ENCODE results near the gene FBXW7. TPM values are rescaled to one million over a fixed set of nuclear protein-coding genes. Genes with fewer than 3 reads are reported as not detected.

Gene FBXW7
- total RNA-seq, 6 experiments from 2014 or later = 17.4 to 26.1 (median 19.5) TPM

DNA sequence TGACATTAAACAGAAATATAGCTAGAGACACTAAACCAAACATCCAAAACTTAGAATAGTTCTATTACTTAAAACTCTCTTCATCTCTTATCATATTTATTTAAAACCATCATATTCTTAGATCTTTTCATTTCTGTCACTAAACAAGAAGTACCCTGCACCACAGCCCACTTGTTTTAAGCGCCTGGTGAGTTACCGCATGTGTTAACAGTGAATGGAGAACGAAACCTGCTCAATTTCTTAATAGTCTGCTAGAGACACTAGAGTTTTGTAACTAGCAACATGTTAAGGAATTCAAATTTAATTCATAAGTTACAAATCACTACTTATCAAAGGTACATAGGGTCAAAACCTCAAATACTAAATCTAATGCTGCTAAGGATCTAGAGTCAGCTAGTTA is 111.5 kb downstream of the FBXW7 start:
- Mint-ChIP-seq H3K27ac (no peak overlapping the region), H3K4me3 (no peak overlapping the region), H3K27me3 (ENCODE audit: insufficient read depth) (no peaks in the 10 kb centered on the region), H3K36me3 (ENCODE audit: low read depth) (no peaks in the 10 kb centered on the region), H3K9me3 (no peaks in the 10 kb centered on the region), H3K4me1 (ENCODE audit: low read depth) (peaks cover 16% of the 10 kb centered on the region)
- DNase-seq = no peak
- TF ChIP-seq, protein P1, sequence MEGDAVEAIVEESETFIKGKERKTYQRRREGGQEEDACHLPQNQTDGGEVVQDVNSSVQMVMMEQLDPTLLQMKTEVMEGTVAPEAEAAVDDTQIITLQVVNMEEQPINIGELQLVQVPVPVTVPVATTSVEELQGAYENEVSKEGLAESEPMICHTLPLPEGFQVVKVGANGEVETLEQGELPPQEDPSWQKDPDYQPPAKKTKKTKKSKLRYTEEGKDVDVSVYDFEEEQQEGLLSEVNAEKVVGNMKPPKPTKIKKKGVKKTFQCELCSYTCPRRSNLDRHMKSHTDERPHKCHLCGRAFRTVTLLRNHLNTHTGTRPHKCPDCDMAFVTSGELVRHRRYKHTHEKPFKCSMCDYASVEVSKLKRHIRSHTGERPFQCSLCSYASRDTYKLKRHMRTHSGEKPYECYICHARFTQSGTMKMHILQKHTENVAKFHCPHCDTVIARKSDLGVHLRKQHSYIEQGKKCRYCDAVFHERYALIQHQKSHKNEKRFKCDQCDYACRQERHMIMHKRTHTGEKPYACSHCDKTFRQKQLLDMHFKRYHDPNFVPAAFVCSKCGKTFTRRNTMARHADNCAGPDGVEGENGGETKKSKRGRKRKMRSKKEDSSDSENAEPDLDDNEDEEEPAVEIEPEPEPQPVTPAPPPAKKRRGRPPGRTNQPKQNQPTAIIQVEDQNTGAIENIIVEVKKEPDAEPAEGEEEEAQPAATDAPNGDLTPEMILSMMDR (IDR thresholded peaks at IDR 0.05) = no peak

- DNase-seq = no peak
- Mint-ChIP-seq H3K4me3 (no peak overlapping the region), H3K4me1 (ENCODE audit: low read depth) (peaks cover 9% of the 10 kb centered on the region), H3K9me3 (no peaks in the 10 kb centered on the region), H3K27me3 (ENCODE audit: insufficient read depth) (no peaks in the 10 kb centered on the region), H3K36me3 (ENCODE audit: low read depth) (no peaks in the 10 kb centered on the region), H3K27ac (no peak overlapping the region)
- TF ChIP-seq, protein P1 (IDR thresholded peaks at IDR 0.05) = no peak
These were observed 113.0 kb downstream of the FBXW7 start for GRCh38 chr4:152422817-152423320.

GRCh38 chr4:152421576-152421975 is 114.3 kb downstream of the FBXW7 start:
- H3K4me1 Mint-ChIP-seq (ENCODE audit: low read depth) = peaks cover 15% of the 10 kb centered on the region
- TF ChIP-seq, protein P1 (IDR thresholded peaks at IDR 0.05) = no peak
- H3K4me3 Mint-ChIP-seq = no peak overlapping the region
- H3K27ac Mint-ChIP-seq = no peak overlapping the region
- no peaks in the 10 kb centered on the region for H3K9me3 Mint-ChIP-seq
- no peak for DNase-seq
- no peaks in the 10 kb centered on the region for H3K36me3 Mint-ChIP-seq (ENCODE audit: low read depth)
- no peaks in the 10 kb centered on the region for H3K27me3 Mint-ChIP-seq (ENCODE audit: insufficient read depth)

GRCh38 chr4:152419809-152420208 is 116.1 kb downstream of the FBXW7 start:
- Mint-ChIP-seq H3K4me1 (ENCODE audit: low read depth) (peaks cover 25% of the 10 kb centered on the region), H3K27ac (no peak overlapping the region), H3K27me3 (ENCODE audit: insufficient read depth) (no peaks in the 10 kb centered on the region), H3K36me3 (ENCODE audit: low read depth) (no peaks in the 10 kb centered on the region), H3K9me3 (no peaks in the 10 kb centered on the region), H3K4me3 (no peak overlapping the region)
- TF ChIP-seq, protein P1 (IDR thresholded peaks at IDR 0.05) = no peak
- DNase-seq = no peak

DNA sequence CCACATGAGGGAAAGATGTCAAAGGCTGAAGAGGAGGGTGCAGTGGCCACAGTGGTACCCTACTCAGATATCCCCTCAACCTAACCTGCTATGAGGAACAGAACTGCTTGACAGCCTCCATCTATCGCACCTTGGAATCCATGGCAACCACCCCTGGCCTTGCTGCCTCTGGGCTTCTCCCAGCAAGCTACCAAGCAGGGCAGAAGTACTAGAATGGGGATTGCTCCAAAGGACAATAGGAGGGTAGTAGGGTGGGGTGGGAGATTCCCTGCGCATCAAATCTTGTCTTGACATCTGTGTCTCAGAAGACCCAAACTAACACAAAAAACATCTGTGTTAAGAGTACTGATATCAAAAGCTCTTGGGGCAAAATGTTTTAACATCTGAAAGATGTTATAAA is 118.2 kb downstream of the FBXW7 start:
- TF ChIP-seq, protein P1 (IDR thresholded peaks at IDR 0.05) = no peak
- Mint-ChIP-seq H3K36me3 (ENCODE audit: low read depth) (no peaks in the 10 kb centered on the region), H3K9me3 (no peaks in the 10 kb centered on the region), H3K4me1 (ENCODE audit: low read depth) (peaks cover 34% of the 10 kb centered on the region), H3K27ac (no peak overlapping the region), H3K4me3 (no peak overlapping the region), H3K27me3 (ENCODE audit: insufficient read depth) (no peaks in the 10 kb centered on the region)
- no peak for DNase-seq

- H3K36me3 Mint-ChIP-seq (ENCODE audit: low read depth) = no peaks in the 10 kb centered on the region
- H3K9me3 Mint-ChIP-seq = no peaks in the 10 kb centered on the region
- H3K4me1 Mint-ChIP-seq (ENCODE audit: low read depth) = peaks cover 34% of the 10 kb centered on the region
- H3K4me3 Mint-ChIP-seq = peak overlapping the region; percentile 43
- peak; percentile 65 for DNase-seq
- TF ChIP-seq, protein P1 (IDR thresholded peaks at IDR 0.05) = no peak
- no peaks in the 10 kb centered on the region for H3K27me3 Mint-ChIP-seq (ENCODE audit: insufficient read depth)
- peak overlapping the region; percentile 13 for H3K27ac Mint-ChIP-seq
These were observed 119.9 kb downstream of the FBXW7 start for GRCh38 chr4:152415980-152416379.
